CD14-positive monocyte (primary cell): ENCODE measurements around the gene KRTAP10-4. TPM values are rescaled to one million over a fixed set of nuclear protein-coding genes. Genes with fewer than 3 reads are reported as not detected.

Source experiments
- DNase-seq, 3 donors: peaks; one replicate each; pipeline ENCODE4 v3.0.0-alpha.2; 2011 to 2022
- H2AFZ ChIP-seq: 2 replicates; pipeline ENCODE4 v1.6.0; 2012; ENCODE audit warnings: mild to moderate bottlenecking, low read depth, low read length, inconsistent platforms; ENCODE audit not compliant: insufficient read depth, poor library complexity, severe bottlenecking
- H3K27ac ChIP-seq, 2 donors: 1 replicate in 1 of 2; 2 replicates in 1 of 2; pipeline ENCODE4 v1.5.1; 2012 to 2013; ENCODE audit warnings: low read length in 2 of 2, control low read depth in 1 of 2, inconsistent platforms in 1 of 2, low read depth in 1 of 2, mild to moderate bottlenecking in 1 of 2
- H3K27me3 ChIP-seq, 2 donors: one replicate each; pipeline versions ENCODE4 v1.6.0 to v1.6.1; 2011 to 2013; ENCODE audit warnings: low read length in 2 of 2; ENCODE audit not compliant: control insufficient read depth in 2 of 2, insufficient read depth in 2 of 2
- H3K36me3 ChIP-seq, 2 donors: replicated peaks in 1 of 2; 1 replicate in 1 of 2; 2 replicates in 1 of 2; pipeline versions ENCODE4 v1.5.1 to v1.6.1; 2012 to 2013; ENCODE audit warnings: low read length in 2 of 2, control low read depth in 1 of 2, inconsistent platforms in 1 of 2, mild to moderate bottlenecking in 1 of 2; ENCODE audit not compliant: insufficient read depth in 2 of 2, control insufficient read depth in 1 of 2
- H3K4me1 ChIP-seq, 2 donors: 1 replicate in 1 of 2; 2 replicates in 1 of 2; pipeline versions ENCODE4 v1.5.1 to v1.6.1; 2012 to 2013; ENCODE audit warnings: low read length in 2 of 2, control low read depth in 1 of 2, inconsistent platforms in 1 of 2, mild to moderate bottlenecking in 1 of 2, moderate library complexity in 1 of 2; ENCODE audit not compliant: insufficient read depth in 2 of 2, control insufficient read depth in 1 of 2
- H3K4me2 ChIP-seq: replicated peaks from 2 replicates; pipeline ENCODE3; 2012; ENCODE audit warnings: low read length, moderate library complexity, mild to moderate bottlenecking; ENCODE audit not compliant: poor library complexity, severe bottlenecking; ENCODE audit errors: extremely low read depth
- H3K4me3 ChIP-seq, 3 experiments: fragments of 200-600 bp in 1 of 3; sonication (generic) in 1 of 3; replicated peaks in 1 of 3; 1 replicate in 2 of 3; 2 replicates in 1 of 3; pipeline ENCODE4 v1.5.1; 2011 to 2013; ENCODE audit warnings: low read length in 3 of 3, mild to moderate bottlenecking in 3 of 3, control low read depth in 2 of 3, low read depth in 2 of 3, inconsistent platforms in 1 of 3, moderate library complexity in 1 of 3
- H3K79me2 ChIP-seq: 2 replicates; pipeline ENCODE4 v1.6.0; 2012; ENCODE audit warnings: mild to moderate bottlenecking, control low read depth, inconsistent platforms, low read length, moderate library complexity; ENCODE audit not compliant: insufficient read depth
- H3K9ac ChIP-seq: 2 replicates; pipeline ENCODE4 v1.6.0; 2017; ENCODE audit warnings: low read length, mild to moderate bottlenecking; ENCODE audit not compliant: insufficient read depth, poor library complexity, severe bottlenecking
- H3K9me3 ChIP-seq, 2 donors: replicated peaks in 1 of 2; 1 replicate in 1 of 2; 2 replicates in 1 of 2; pipeline versions ENCODE4 v1.5.1 to v1.6.1; 2012 to 2013; ENCODE audit warnings: low read length in 2 of 2, control low read depth in 1 of 2; ENCODE audit not compliant: control insufficient read depth in 1 of 2, insufficient read depth in 1 of 2
- H4K20me1 ChIP-seq: 2 replicates; pipeline ENCODE4 v1.6.0; 2012; ENCODE audit warnings: mild to moderate bottlenecking, low read length, control low read depth, moderate library complexity; ENCODE audit not compliant: insufficient read depth
- H3K27ac Mint-ChIP-seq, 7 donors: one replicate each; pipeline ENCODE4 v1.8.0; 2020; ENCODE audit warnings: mild to moderate bottlenecking in 7 of 7, mixed read lengths in 7 of 7, moderate library complexity in 6 of 7, inconsistent platforms in 2 of 7
- H3K27me3 Mint-ChIP-seq, 3 donors: one replicate each; pipeline ENCODE4 v1.8.0; 2021 to 2022; ENCODE audit warnings: low read depth in 3 of 3, mild to moderate bottlenecking in 3 of 3, mixed read lengths in 3 of 3, moderate library complexity in 3 of 3, inconsistent platforms in 1 of 3
- H3K36me3 Mint-ChIP-seq, 2 donors: one replicate each; pipeline ENCODE4 v1.8.0; 2020; ENCODE audit warnings: mixed read lengths in 2 of 2, inconsistent platforms in 1 of 2, mild to moderate bottlenecking in 1 of 2
- H3K4me1 Mint-ChIP-seq: one replicate; pipeline ENCODE4 v1.8.0; 2020; ENCODE audit warnings: mild to moderate bottlenecking, mixed read lengths
- H3K4me3 Mint-ChIP-seq, 2 donors: one replicate each; pipeline ENCODE4 v1.8.0; 2020; ENCODE audit warnings: mild to moderate bottlenecking in 2 of 2, mixed read lengths in 2 of 2, moderate library complexity in 1 of 2
- H3K9me3 Mint-ChIP-seq, 7 donors: one replicate each; pipeline ENCODE4 v1.8.0; 2020 to 2022; ENCODE audit warnings: mixed read lengths in 7 of 7, mild to moderate bottlenecking in 6 of 7, moderate library complexity in 6 of 7, inconsistent platforms in 2 of 7
- WGBS: methylation state at CpG from one replicate; pipeline ENCODE4 v1.1.5; 2013; ENCODE audit warnings: missing lambda C conversion rate; ENCODE audit not compliant: insufficient coverage; 5-methylcytosine and 5-hydroxymethylcytosine counted together
- intact Hi-C, 2 donors: fragments of 100-400 bp; cut with micrococcal nuclease; formaldehyde crosslinking; loops; one replicate each; pipeline versions ENCODE4 v1.15.0 to v1.15.1; 2023
- polyA plus RNA-seq, 3 donors: library from polyadenylated mRNA; depleted of rRNA in 1 of 3; unstranded in 2 of 3; stranded (reverse) in 1 of 3; fragments of 300-500 nt in 2 of 3; fragments of >200 nt in 1 of 3; fragmentation: Illumina TruSeq in 2 of 3; gene quantifications; 1 replicate in 2 of 3; 2 replicates in 1 of 3; pipeline ENCODE4 v1.2.3, GENCODE V29; 2012 to 2021
- TF ChIP-seq, protein P1 (sequence below): fragments of 200-600 bp; IDR thresholded peaks from one replicate; pipeline ENCODE4 v1.8.0; 2022; ENCODE audit warnings: antibody characterized with exemption, mild to moderate bottlenecking

KRTAP10-4 gene
- polyA plus RNA-seq, 3 donors, result not detected

DNA sequence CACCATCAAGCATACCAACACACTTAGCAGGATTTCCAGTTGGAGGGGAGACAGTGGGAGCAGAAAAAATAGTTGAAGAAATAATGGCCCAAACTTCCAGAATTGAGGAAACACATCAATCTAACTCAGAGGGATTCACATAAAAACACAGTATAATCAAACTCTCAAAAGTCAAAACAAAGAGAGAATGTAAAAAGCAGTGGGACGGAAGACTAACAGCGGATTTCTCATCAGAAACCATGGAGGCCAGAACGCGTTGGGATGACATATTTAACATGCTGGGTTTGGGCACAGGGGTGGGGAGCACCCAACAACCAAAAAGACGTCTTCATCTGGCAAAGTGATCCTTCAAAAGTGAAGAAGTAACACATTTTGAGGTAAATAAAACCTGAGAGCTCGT, 46.4 kb downstream of the KRTAP10-4 start:
- no peaks in the 10 kb centered on the region for H4K20me1 ChIP-seq
- Mint-ChIP-seq H3K27ac (no peak overlapping the region), H3K4me3 (no peak overlapping the region)

DNA sequence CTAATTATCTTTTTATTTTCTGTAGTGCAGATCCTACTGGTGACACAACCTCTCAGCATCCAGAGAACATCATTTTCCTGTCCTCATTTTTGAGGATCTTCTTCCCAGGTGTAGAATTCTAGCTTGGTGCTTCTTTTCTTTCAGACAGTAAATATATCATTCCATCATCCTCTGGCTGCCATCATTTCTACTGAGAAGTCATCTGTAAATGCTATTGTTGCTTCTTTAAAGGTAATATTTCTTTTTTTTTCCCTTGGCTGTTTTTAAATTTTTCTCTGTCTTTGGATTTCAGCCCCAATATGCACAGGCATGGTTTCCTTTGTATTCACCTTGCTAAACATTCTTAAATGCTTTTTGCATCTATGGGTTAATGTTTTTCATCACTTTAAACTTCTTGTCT, 50.0 kb downstream of the KRTAP10-4 start:
- no peak overlapping the region for H2AFZ ChIP-seq
- no peak overlapping the region for H3K27ac ChIP-seq
- Mint-ChIP-seq H3K36me3 (no peaks in the 10 kb centered on the region), H3K27ac (no peak overlapping the region), H3K4me1 (peaks cover 3% of the 10 kb centered on the region), H3K9me3 (peaks cover 40 to 57% (median 43%) of the 10 kb centered on the region in 7 donors), H3K27me3 (peaks cover 4 to 14% (median 14%) of the 10 kb centered on the region in 3 donors), H3K4me3 (no peak overlapping the region)
- H3K27me3 ChIP-seq, result no peaks in the 10 kb centered on the region
- intact Hi-C loops, result no loop called here
- no peak overlapping the region for H3K9ac ChIP-seq
- no peaks in the 10 kb centered on the region for H3K36me3 ChIP-seq
- H3K9me3 ChIP-seq, result peaks cover 25 to 33% of the 10 kb centered on the region in 2 donors
- TF ChIP-seq, protein P1, sequence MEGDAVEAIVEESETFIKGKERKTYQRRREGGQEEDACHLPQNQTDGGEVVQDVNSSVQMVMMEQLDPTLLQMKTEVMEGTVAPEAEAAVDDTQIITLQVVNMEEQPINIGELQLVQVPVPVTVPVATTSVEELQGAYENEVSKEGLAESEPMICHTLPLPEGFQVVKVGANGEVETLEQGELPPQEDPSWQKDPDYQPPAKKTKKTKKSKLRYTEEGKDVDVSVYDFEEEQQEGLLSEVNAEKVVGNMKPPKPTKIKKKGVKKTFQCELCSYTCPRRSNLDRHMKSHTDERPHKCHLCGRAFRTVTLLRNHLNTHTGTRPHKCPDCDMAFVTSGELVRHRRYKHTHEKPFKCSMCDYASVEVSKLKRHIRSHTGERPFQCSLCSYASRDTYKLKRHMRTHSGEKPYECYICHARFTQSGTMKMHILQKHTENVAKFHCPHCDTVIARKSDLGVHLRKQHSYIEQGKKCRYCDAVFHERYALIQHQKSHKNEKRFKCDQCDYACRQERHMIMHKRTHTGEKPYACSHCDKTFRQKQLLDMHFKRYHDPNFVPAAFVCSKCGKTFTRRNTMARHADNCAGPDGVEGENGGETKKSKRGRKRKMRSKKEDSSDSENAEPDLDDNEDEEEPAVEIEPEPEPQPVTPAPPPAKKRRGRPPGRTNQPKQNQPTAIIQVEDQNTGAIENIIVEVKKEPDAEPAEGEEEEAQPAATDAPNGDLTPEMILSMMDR, result no peak
- no peaks in the 10 kb centered on the region for H3K79me2 ChIP-seq
- no peaks in the 10 kb centered on the region for H4K20me1 ChIP-seq
- no peak overlapping the region for H3K4me3 ChIP-seq
- no peaks in the 10 kb centered on the region for H3K4me1 ChIP-seq
- DNase-seq, result no peak
- H3K4me2 ChIP-seq, result no peak overlapping the region

More for the DNA sequence above, 46.4 kb downstream of the KRTAP10-4 start:
- Histone ChIP-seq H3K4me1 (no peaks in the 10 kb centered on the region), H3K9ac (no peak overlapping the region), H3K4me2 (no peak overlapping the region), H3K27me3 (no peaks in the 10 kb centered on the region), H3K9me3 (peaks cover 18 to 33% of the 10 kb centered on the region in 2 donors), H2AFZ (no peak overlapping the region), H3K4me3 (no peak overlapping the region), H3K27ac (no peak overlapping the region), H3K79me2 (no peaks in the 10 kb centered on the region), H3K36me3 (no peaks in the 10 kb centered on the region)
- H3K36me3 Mint-ChIP-seq, result no peaks in the 10 kb centered on the region
- H3K27me3 Mint-ChIP-seq, result peaks cover 2 to 9% (median 9%) of the 10 kb centered on the region in 3 donors
- 92% methylated on average over 4 of the region's 6 CpGs for WGBS
- intact Hi-C loops, result no loop called here
- peaks cover 32 to 45% (median 36%) of the 10 kb centered on the region in 7 donors for H3K9me3 Mint-ChIP-seq
- H3K4me1 Mint-ChIP-seq, result peaks cover 10% of the 10 kb centered on the region
- DNase-seq, result no peak
- TF ChIP-seq, protein P1, result no peak

Other genes starting within 250 kb of the KRTAP10-4 start
- 10 to 100 TPM; 14.8 to 23.5 (median 17.3) TPM for gene CFAP410, start 234.3 kb upstream of the KRTAP10-4 start, polyA plus RNA-seq
- gene TRPM2, start 220.1 kb upstream of the KRTAP10-4 start, polyA plus RNA-seq, result 10 to 100 TPM in 2 of 3 donors, 1 to 10 TPM in 1; 7.6 to 21.6 (median 12.2) TPM
- under 1 TPM; 0.30 to 0.59 (median 0.41) TPM for gene LRRC3, start 118.2 kb upstream of the KRTAP10-4 start, polyA plus RNA-seq
- not detected for gene KRTAP10-1, start 33.5 kb upstream of the KRTAP10-4 start, polyA plus RNA-seq
- gene KRTAP10-2, start 22.2 kb upstream of the KRTAP10-4 start, polyA plus RNA-seq, result not detected
- gene KRTAP10-3, start 14.9 kb upstream of the KRTAP10-4 start, polyA plus RNA-seq, result not detected
- gene KRTAP10-5, start 6.9 kb downstream of the KRTAP10-4 start, polyA plus RNA-seq, result not detected
- gene KRTAP10-6, start 18.8 kb downstream of the KRTAP10-4 start, polyA plus RNA-seq, result not detected
- not detected for gene KRTAP10-7, start 26.9 kb downstream of the KRTAP10-4 start, polyA plus RNA-seq
- gene KRTAP10-8, start 38.4 kb downstream of the KRTAP10-4 start, polyA plus RNA-seq, result not detected
- not detected for gene KRTAP10-9, start 53.4 kb downstream of the KRTAP10-4 start, polyA plus RNA-seq
- not detected for gene KRTAP10-10, start 63.6 kb downstream of the KRTAP10-4 start, polyA plus RNA-seq
- gene KRTAP10-11, start 72.7 kb downstream of the KRTAP10-4 start, polyA plus RNA-seq, result not detected
- not detected for gene KRTAP12-4, start 80.9 kb downstream of the KRTAP10-4 start, polyA plus RNA-seq
- not detected for gene KRTAP12-3, start 84.2 kb downstream of the KRTAP10-4 start, polyA plus RNA-seq
- not detected for gene KRTAP12-2, start 93.2 kb downstream of the KRTAP10-4 start, polyA plus RNA-seq
- gene KRTAP12-1, start 108.4 kb downstream of the KRTAP10-4 start, polyA plus RNA-seq, result not detected
- not detected for gene KRTAP10-12, start 123.4 kb downstream of the KRTAP10-4 start, polyA plus RNA-seq
- not detected for gene TSPEAR, start 137.8 kb downstream of the KRTAP10-4 start, polyA plus RNA-seq
- 100 to 1,000 TPM in 1 of 3 donors, 10 to 100 TPM in 2; 22.5 to 123 (median 31.0) TPM for gene UBE2G2, start 228.1 kb downstream of the KRTAP10-4 start, polyA plus RNA-seq
- 100 to 1,000 TPM in 2 of 3 donors, 10 to 100 TPM in 1; 70.9 to 112 (median 109) TPM for gene SUMO3, start 244.3 kb downstream of the KRTAP10-4 start, polyA plus RNA-seq